HUES48 (cell line): Measurements from ENCODE around the gene FUCA2.

Experiments used
- H3K27ac ChIP-seq: one replicate; pipeline ENCODE4 v1.7.0; 2013; ENCODE audit warnings: low read depth, low read length, inconsistent platforms
- H3K27me3 ChIP-seq: 2 replicates; pipeline ENCODE4 v1.6.1; 2013; ENCODE audit warnings: mild to moderate bottlenecking, low read length; ENCODE audit not compliant: control insufficient read depth, insufficient read depth
- H3K36me3 ChIP-seq: 2 replicates; pipeline ENCODE4 v1.6.1; 2013; ENCODE audit warnings: low read length; ENCODE audit not compliant: control insufficient read depth, insufficient read depth
- H3K4me1 ChIP-seq: 2 replicates; pipeline ENCODE4 v1.6.1; 2013; ENCODE audit warnings: mild to moderate bottlenecking, low read length; ENCODE audit not compliant: control insufficient read depth, insufficient read depth
- H3K4me3 ChIP-seq: 2 replicates; pipeline ENCODE4 v1.5.1; 2013; ENCODE audit warnings: mild to moderate bottlenecking, low read depth, low read length
- H3K9ac ChIP-seq: 2 replicates; pipeline ENCODE4 v1.6.1; 2013; ENCODE audit warnings: mild to moderate bottlenecking, low read depth, low read length, moderate library complexity
- H3K9me3 ChIP-seq: 2 replicates; pipeline ENCODE4 v1.6.1; 2013; ENCODE audit warnings: low read length; ENCODE audit not compliant: control insufficient read depth, insufficient read depth

The FUCA2 gene

GRCh38 chr6:143535189-143535614 is 23.7 kb upstream of the FUCA2 start:
- H3K4me3 ChIP-seq, result no peak overlapping the region
- H3K36me3 ChIP-seq, result no peaks in the 10 kb centered on the region
- H3K9ac ChIP-seq, result no peak overlapping the region
- H3K27ac ChIP-seq, result no peak overlapping the region
- no peaks in the 10 kb centered on the region for H3K9me3 ChIP-seq
- H3K4me1 ChIP-seq, result peaks cover 23% of the 10 kb centered on the region
- H3K27me3 ChIP-seq, result peaks cover 42% of the 10 kb centered on the region

GRCh38 chr6:143531720-143532499 is 20.4 kb upstream of the FUCA2 start:
- Histone ChIP-seq H3K36me3 (no peaks in the 10 kb centered on the region), H3K27me3 (peaks cover 19% of the 10 kb centered on the region), H3K4me3 (no peak overlapping the region), H3K9ac (no peak overlapping the region), H3K9me3 (no peaks in the 10 kb centered on the region), H3K4me1 (peaks cover 17% of the 10 kb centered on the region), H3K27ac (no peak overlapping the region)

DNA sequence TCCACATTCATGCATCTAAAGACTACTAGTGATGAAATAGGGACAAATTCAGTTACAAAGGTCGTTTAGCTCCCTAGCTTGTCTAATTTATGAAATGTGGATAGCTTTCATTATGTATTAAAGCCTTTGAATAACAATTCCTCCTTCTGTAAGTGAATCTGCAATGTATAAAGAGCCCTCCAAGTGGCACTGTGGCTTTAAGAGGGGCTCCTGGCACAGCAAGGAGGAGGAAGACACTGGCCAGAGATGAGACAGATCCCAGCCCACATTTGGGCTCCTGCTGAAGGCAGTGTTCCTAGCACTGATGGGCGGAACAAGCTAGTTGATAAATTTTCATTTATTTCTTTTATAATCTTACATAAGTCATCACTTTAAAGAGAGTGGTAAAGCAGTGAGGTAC is 17.6 kb upstream of the FUCA2 start:
- H3K27me3 ChIP-seq, result peaks cover 8% of the 10 kb centered on the region
- no peaks in the 10 kb centered on the region for H3K9me3 ChIP-seq
- no peaks in the 10 kb centered on the region for H3K36me3 ChIP-seq
- H3K27ac ChIP-seq, result no peak overlapping the region
- H3K4me1 ChIP-seq, result peaks cover 11% of the 10 kb centered on the region; the same call in 1 of the 2 replicates
- no peak overlapping the region for H3K9ac ChIP-seq
- no peak overlapping the region for H3K4me3 ChIP-seq

DNA sequence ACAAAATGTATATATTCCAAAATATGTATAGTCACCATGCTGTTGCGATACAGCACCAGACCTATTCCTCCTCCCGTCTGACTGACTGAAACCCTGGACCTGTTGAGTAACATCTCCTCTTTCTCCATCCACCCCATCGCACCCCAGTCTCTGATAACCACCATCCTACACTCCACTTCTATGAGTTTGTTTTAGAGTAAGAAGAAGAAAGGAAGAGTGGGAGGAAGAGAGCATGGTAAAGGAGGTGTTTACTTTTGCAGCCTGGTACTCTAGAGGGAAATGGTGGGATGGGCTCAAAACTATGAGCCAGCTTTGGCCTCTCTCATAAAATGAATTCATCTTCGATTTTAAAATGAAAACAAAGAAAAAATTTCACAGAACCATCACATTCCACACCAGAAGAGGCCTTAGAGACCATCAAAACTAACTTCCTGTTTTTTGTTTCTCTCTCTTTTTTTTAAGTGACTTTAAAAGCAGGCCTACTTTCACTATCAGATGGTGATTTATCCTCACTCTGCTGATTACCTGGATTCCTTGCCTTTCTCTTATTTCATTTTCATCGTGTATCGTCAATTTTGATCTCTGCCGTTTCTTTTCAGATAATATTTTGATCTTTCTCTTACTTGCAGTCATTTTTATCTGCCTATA is 16.8 kb upstream of the FUCA2 start:
- peaks cover 5% of the 10 kb centered on the region for H3K27me3 ChIP-seq
- H3K9me3 ChIP-seq, result no peaks in the 10 kb centered on the region
- peaks cover 11% of the 10 kb centered on the region; the same call in 1 of the 2 replicates for H3K4me1 ChIP-seq
- no peak overlapping the region for H3K9ac ChIP-seq
- no peak overlapping the region for H3K4me3 ChIP-seq
- H3K36me3 ChIP-seq, result no peaks in the 10 kb centered on the region
- H3K27ac ChIP-seq, result no peak overlapping the region

- Histone ChIP-seq H3K4me1 (peaks cover 11% of the 10 kb centered on the region; the same call in 1 of the 2 replicates), H3K4me3 (no peak overlapping the region), H3K9ac (no peak overlapping the region), H3K9me3 (no peaks in the 10 kb centered on the region), H3K36me3 (no peaks in the 10 kb centered on the region), H3K27me3 (no peaks in the 10 kb centered on the region), H3K27ac (no peak overlapping the region)
These were observed 16.2 kb upstream of the FUCA2 start for GRCh38 chr6:143527677-143528076.

DNA sequence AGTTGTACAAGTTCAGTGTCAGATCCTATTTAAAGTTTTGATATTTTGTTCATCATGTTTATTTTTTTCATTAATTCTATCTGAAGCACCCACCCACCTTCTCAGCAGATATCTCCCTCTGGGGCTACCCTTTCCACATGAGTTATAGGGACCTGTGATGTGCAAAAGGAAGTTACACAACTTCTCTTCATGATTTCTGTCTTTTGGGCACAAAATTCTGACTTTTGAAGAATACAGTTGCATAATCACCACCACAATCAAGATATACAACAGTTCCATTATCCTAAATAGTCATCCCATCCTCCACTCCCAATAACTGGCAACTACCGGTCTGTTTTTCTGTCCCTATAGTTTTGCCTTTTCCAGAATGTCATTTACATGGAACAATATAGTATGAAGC is 13.8 kb upstream of the FUCA2 start:
- Histone ChIP-seq H3K9ac (no peak overlapping the region), H3K4me3 (no peak overlapping the region), H3K9me3 (no peaks in the 10 kb centered on the region), H3K4me1 (peaks cover 11% of the 10 kb centered on the region; the same call in 1 of the 2 replicates), H3K36me3 (no peaks in the 10 kb centered on the region), H3K27me3 (no peaks in the 10 kb centered on the region; the same call in 1 of the 2 replicates), H3K27ac (no peak overlapping the region)

DNA sequence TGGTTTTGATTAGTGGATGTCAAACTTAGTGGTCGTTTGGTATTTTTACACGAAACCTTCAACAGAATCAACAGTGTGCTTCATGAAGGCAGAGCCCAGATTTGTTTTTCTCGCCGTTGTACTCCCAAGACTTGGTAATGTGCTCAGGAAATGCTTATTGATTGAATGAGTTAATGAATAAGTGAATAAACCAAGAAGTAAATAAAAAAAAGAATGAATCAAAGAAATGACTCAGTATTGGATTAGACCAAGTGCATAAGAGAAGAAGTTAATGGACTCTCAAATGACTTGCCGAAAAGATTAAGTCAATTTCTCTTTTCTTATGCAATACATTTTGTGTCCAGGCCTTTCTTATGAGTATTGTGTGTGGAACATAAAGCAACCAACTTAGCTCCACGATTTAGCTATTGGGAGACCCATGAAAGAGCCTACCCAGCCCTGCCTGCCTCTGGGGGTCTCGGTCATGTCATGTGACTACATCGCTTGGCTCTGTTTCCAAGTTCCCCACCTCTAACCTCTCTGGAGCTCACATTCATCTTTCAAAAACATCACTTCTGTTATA is 10.6 kb upstream of the FUCA2 start:
- Histone ChIP-seq H3K27me3 (peaks cover 24% of the 10 kb centered on the region), H3K4me3 (no peak overlapping the region), H3K9ac (no peak overlapping the region), H3K36me3 (no peaks in the 10 kb centered on the region), H3K4me1 (peaks cover 4% of the 10 kb centered on the region), H3K27ac (no peak overlapping the region), H3K9me3 (no peaks in the 10 kb centered on the region)

- Histone ChIP-seq H3K9ac (no peak overlapping the region), H3K4me1 (peaks cover 30% of the 10 kb centered on the region), H3K9me3 (no peaks in the 10 kb centered on the region), H3K36me3 (no peaks in the 10 kb centered on the region), H3K27ac (no peak overlapping the region), H3K4me3 (no peak overlapping the region), H3K27me3 (peaks cover 55% of the 10 kb centered on the region)
These were observed 5.9 kb upstream of the FUCA2 start for GRCh38 chr6:143517447-143517773.

GRCh38 chr6:143516690-143517446 is 5.3 kb upstream of the FUCA2 start:
- H3K9me3 ChIP-seq, result no peaks in the 10 kb centered on the region
- H3K36me3 ChIP-seq, result no peaks in the 10 kb centered on the region
- H3K27ac ChIP-seq, result no peak overlapping the region
- no peak overlapping the region for H3K4me3 ChIP-seq
- peaks cover 55% of the 10 kb centered on the region for H3K27me3 ChIP-seq
- H3K4me1 ChIP-seq, result peaks cover 32% of the 10 kb centered on the region
- no peak overlapping the region for H3K9ac ChIP-seq

DNA sequence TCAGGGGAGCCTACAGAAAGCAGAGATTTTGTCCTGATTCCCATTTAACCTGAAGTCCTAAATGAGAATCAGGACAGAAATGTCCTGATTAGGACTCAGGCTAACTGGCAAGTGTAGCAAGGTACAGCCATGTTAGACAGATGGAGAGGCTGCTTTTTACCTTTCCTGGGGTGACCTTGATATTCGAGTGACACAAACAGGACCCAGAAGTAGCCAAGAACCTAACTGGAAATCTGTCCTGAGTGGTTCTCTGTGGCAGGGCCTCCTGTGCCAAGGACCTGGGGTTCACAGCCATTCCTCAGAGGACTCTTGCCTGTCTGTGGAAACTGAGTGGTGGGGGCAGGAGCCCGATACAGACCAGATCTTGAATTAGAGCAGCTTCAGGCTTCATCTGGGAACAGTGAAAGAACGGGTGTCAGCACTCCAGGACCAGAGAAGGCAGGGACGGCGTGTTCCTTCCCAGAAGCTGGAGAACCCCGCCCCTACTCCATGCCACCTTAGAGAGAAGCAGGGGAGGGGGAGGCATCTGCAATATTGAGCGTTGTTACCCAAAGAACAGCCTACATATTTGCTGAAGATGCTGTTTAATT is 4.3 kb upstream of the FUCA2 start:
- peaks cover 35% of the 10 kb centered on the region for H3K4me1 ChIP-seq
- peaks cover 55% of the 10 kb centered on the region for H3K27me3 ChIP-seq
- no peaks in the 10 kb centered on the region for H3K36me3 ChIP-seq
- no peaks in the 10 kb centered on the region for H3K9me3 ChIP-seq
- no peak overlapping the region for H3K9ac ChIP-seq
- H3K27ac ChIP-seq, result no peak overlapping the region
- no peak overlapping the region for H3K4me3 ChIP-seq
